Mesenchymal stem cell (in vitro differentiated cells and primary cell): ENCODE results near the gene TMEM45A.

ENCODE experiments used
- DNase-seq: peaks from one replicate; pipeline ENCODE4 v3.0.0-alpha.2; 2013
- H2AFZ ChIP-seq: one replicate; pipeline ENCODE4 v1.6.1; 2013; ENCODE audit warnings: low read depth, mild to moderate bottlenecking, control low read depth, inconsistent platforms, low read length, moderate library complexity
- H2AK5ac ChIP-seq: 2 replicates; pipeline ENCODE4 v1.6.1; 2013; ENCODE audit warnings: low read length, moderate library complexity, mild to moderate bottlenecking, inconsistent platforms; ENCODE audit not compliant: severe bottlenecking
- H2BK120ac ChIP-seq: one replicate; pipeline ENCODE4 v1.6.1; 2013; ENCODE audit warnings: low read depth, mild to moderate bottlenecking, inconsistent platforms, low read length, moderate library complexity
- H2BK12ac ChIP-seq, 2 experiments: one replicate each; pipeline ENCODE4 v1.6.1; 2013; ENCODE audit warnings: inconsistent platforms in 2 of 2, low read length in 2 of 2, mild to moderate bottlenecking in 2 of 2, moderate library complexity in 2 of 2, control low read depth in 1 of 2
- H2BK15ac ChIP-seq: one replicate; pipeline ENCODE4 v1.6.1; 2013; ENCODE audit warnings: mild to moderate bottlenecking, low read depth, inconsistent platforms; ENCODE audit not compliant: poor library complexity, severe bottlenecking
- H2BK5ac ChIP-seq: 2 replicates; pipeline ENCODE4 v1.6.1; 2013; ENCODE audit warnings: low read depth, mild to moderate bottlenecking, low read length, control low read depth, inconsistent platforms; ENCODE audit not compliant: poor library complexity, severe bottlenecking
- H3K14ac ChIP-seq, 2 experiments: one replicate each; pipeline ENCODE4 v1.6.1; 2013; ENCODE audit warnings: inconsistent platforms in 2 of 2, low read length in 2 of 2, control low read depth in 1 of 2, mild to moderate bottlenecking in 1 of 2, moderate library complexity in 1 of 2
- H3K18ac ChIP-seq, 2 experiments: one replicate each; pipeline ENCODE4 v1.6.1; 2013; ENCODE audit warnings: inconsistent platforms in 2 of 2, low read length in 2 of 2, control low read depth in 1 of 2, low read depth in 1 of 2, mild to moderate bottlenecking in 1 of 2
- H3K23ac ChIP-seq, 2 experiments: one replicate each; pipeline ENCODE4 v1.6.1; 2013; ENCODE audit warnings: inconsistent platforms in 2 of 2, low read length in 2 of 2, mild to moderate bottlenecking in 2 of 2, moderate library complexity in 2 of 2, control low read depth in 1 of 2
- H3K27ac ChIP-seq: 2 replicates; pipeline ENCODE4 v1.5.1; 2013; ENCODE audit warnings: mild to moderate bottlenecking, moderate library complexity, low read length, control low read depth, inconsistent platforms; ENCODE audit not compliant: poor library complexity, severe bottlenecking
- H3K27me3 ChIP-seq, 2 experiments: 2 replicates each; pipeline versions ENCODE4 v1.6.1 to v1.7.0; 2013; ENCODE audit warnings: low read length in 2 of 2, mild to moderate bottlenecking in 2 of 2, moderate library complexity in 2 of 2, control low read depth in 1 of 2, inconsistent platforms in 1 of 2; ENCODE audit not compliant: control insufficient read depth in 1 of 2, insufficient read depth in 1 of 2
- H3K36me3 ChIP-seq, 2 experiments: 2 replicates each; pipeline versions ENCODE4 v1.6.1 to v1.7.0; 2013; ENCODE audit warnings: low read length in 2 of 2, control low read depth in 1 of 2, inconsistent platforms in 1 of 2, low read depth in 1 of 2, mild to moderate bottlenecking in 1 of 2; ENCODE audit not compliant: insufficient read depth in 2 of 2, control insufficient read depth in 1 of 2
- H3K4ac ChIP-seq, 2 experiments: one replicate each; pipeline ENCODE4 v1.6.1; 2013; ENCODE audit warnings: inconsistent platforms in 2 of 2, low read length in 2 of 2, mild to moderate bottlenecking in 2 of 2, moderate library complexity in 2 of 2, control low read depth in 1 of 2, low read depth in 1 of 2
- H3K4me1 ChIP-seq: 2 replicates; pipeline ENCODE4 v1.6.1; 2013; ENCODE audit warnings: low read depth, low read length, control low read depth; ENCODE audit not compliant: control insufficient read depth, insufficient read depth
- H3K4me2 ChIP-seq: 2 replicates; pipeline ENCODE4 v1.6.1; 2013; ENCODE audit warnings: low read length, mild to moderate bottlenecking, inconsistent platforms; ENCODE audit not compliant: poor library complexity, severe bottlenecking
- H3K4me3 ChIP-seq, 2 experiments: 2 replicates each; pipeline versions ENCODE4 v1.5.1 to v1.7.0; 2013; ENCODE audit warnings: low read length in 2 of 2, mild to moderate bottlenecking in 2 of 2, control low read depth in 1 of 2, low read depth in 1 of 2; ENCODE audit not compliant: insufficient read depth in 1 of 2
- H3K79me1 ChIP-seq: replicated peaks from 2 replicates; pipeline ENCODE4 v1.6.1; 2013; ENCODE audit warnings: mild to moderate bottlenecking, control low read depth, low read length, inconsistent platforms; ENCODE audit not compliant: poor library complexity, severe bottlenecking
- H3K9ac ChIP-seq: 2 replicates; pipeline ENCODE4 v1.7.0; 2013; ENCODE audit warnings: mild to moderate bottlenecking, low read length, moderate library complexity
- H3K9me3 ChIP-seq: 2 replicates; pipeline ENCODE4 v1.7.0; 2013; ENCODE audit warnings: mild to moderate bottlenecking, low read length; ENCODE audit not compliant: control insufficient read depth
- H4K8ac ChIP-seq: one replicate; pipeline ENCODE4 v1.6.1; 2013; ENCODE audit warnings: inconsistent platforms, mild to moderate bottlenecking, low read length, moderate library complexity
- H4K91ac ChIP-seq: one replicate; pipeline ENCODE4 v1.6.1; 2013; ENCODE audit warnings: mild to moderate bottlenecking, low read length, inconsistent platforms
- WGBS: methylation state at CpG from one replicate; pipeline ENCODE4 v1.1.7; 2013; ENCODE audit warnings: mixed read lengths; 5-methylcytosine and 5-hydroxymethylcytosine counted together

Gene TMEM45A

GRCh38 chr3:100586832-100587231 lies 94.4 kb downstream of the TMEM45A start:
- Histone ChIP-seq H3K9me3 (no peaks in the 10 kb centered on the region), H4K91ac (no peak overlapping the region), H3K79me1 (no peaks in the 10 kb centered on the region), H3K23ac (no peak overlapping the region), H3K4ac (no peak overlapping the region), H3K36me3 (no peaks in the 10 kb centered on the region), H4K8ac (no peak overlapping the region), H3K14ac (no peak overlapping the region), H2BK5ac (no peak overlapping the region), H3K9ac (no peak overlapping the region), H2AK5ac (no peak overlapping the region), H3K4me1 (no peaks in the 10 kb centered on the region), H2BK12ac (no peak overlapping the region), H3K4me3 (no peak overlapping the region), H3K18ac (no peak overlapping the region), H2AFZ (no peak overlapping the region), H2BK120ac (no peak overlapping the region), H3K4me2 (no peak overlapping the region), H3K27me3 (no peaks in the 10 kb centered on the region), H2BK15ac (no peak overlapping the region), H3K27ac (no peak overlapping the region)
- 100% methylated on average over 1 of the region's 3 CpGs for WGBS
- DNase-seq: no peak

- Histone ChIP-seq H3K4me2 (no peak overlapping the region), H3K9ac (no peak overlapping the region), H2BK12ac (no peak overlapping the region), H3K4me3 (no peak overlapping the region), H3K23ac (no peak overlapping the region), H3K9me3 (no peaks in the 10 kb centered on the region), H3K14ac (no peak overlapping the region), H3K18ac (no peak overlapping the region), H4K91ac (no peak overlapping the region), H2BK5ac (no peak overlapping the region), H2AK5ac (no peak overlapping the region), H3K27ac (no peak overlapping the region), H3K4me1 (no peaks in the 10 kb centered on the region), H2AFZ (no peak overlapping the region), H3K4ac (no peak overlapping the region), H3K79me1 (no peaks in the 10 kb centered on the region), H3K36me3 (no peaks in the 10 kb centered on the region), H2BK120ac (no peak overlapping the region), H3K27me3 (no peaks in the 10 kb centered on the region), H4K8ac (no peak overlapping the region), H2BK15ac (no peak overlapping the region)
- no CpG with 5 or more reads among the region's 1 CpG for WGBS
- no peak for DNase-seq
Observed at GRCh38 chr3:100588251-100588650, 95.8 kb downstream of the TMEM45A start.

GRCh38 chr3:100590114-100590839 lies 97.9 kb downstream of the TMEM45A start:
- no peaks in the 10 kb centered on the region for H3K4me1 ChIP-seq
- no peak overlapping the region for H2AFZ ChIP-seq
- H2BK5ac ChIP-seq: no peak overlapping the region
- H4K91ac ChIP-seq: no peak overlapping the region
- H3K23ac ChIP-seq: no peak overlapping the region
- no peak overlapping the region for H3K18ac ChIP-seq
- H3K4me2 ChIP-seq: peak overlapping the region; percentile 48
- H3K27me3 ChIP-seq: no peaks in the 10 kb centered on the region
- H3K9me3 ChIP-seq: no peaks in the 10 kb centered on the region
- WGBS: 90% methylated on average over 3 of the region's 10 CpGs
- H2BK12ac ChIP-seq: no peak overlapping the region
- no peaks in the 10 kb centered on the region for H3K36me3 ChIP-seq
- no peak overlapping the region for H3K27ac ChIP-seq
- no peak overlapping the region for H3K14ac ChIP-seq
- no peak overlapping the region for H2AK5ac ChIP-seq
- no peaks in the 10 kb centered on the region for H3K79me1 ChIP-seq
- H2BK15ac ChIP-seq: no peak overlapping the region
- DNase-seq: peak; percentile 75
- H3K9ac ChIP-seq: peak overlapping the region; percentile 67
- no peak overlapping the region for H4K8ac ChIP-seq
- no peak overlapping the region for H2BK120ac ChIP-seq
- H3K4me3 ChIP-seq: peak overlapping the region in 1 of 2 experiments; percentile 5
- H3K4ac ChIP-seq: no peak overlapping the region

DNA sequence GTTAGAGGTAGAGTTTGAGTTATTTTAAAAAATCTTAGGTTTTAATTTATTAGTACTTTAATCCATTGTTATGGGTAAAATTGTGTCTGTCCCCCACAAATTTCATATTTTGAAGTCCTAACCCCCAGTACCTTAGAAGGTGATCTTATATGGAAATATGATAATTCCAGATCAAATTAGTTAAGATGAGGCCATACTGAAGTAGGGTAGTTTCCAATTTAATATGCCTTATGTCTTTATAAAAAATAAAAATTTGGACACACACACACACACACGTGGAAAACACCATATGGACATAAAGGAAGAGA lies 98.4 kb downstream of the TMEM45A start:
- Histone ChIP-seq H3K4me1 (no peaks in the 10 kb centered on the region), H3K23ac (no peak overlapping the region), H4K8ac (no peak overlapping the region), H3K36me3 (no peaks in the 10 kb centered on the region), H2BK12ac (no peak overlapping the region), H4K91ac (no peak overlapping the region), H2AK5ac (no peak overlapping the region), H3K18ac (no peak overlapping the region), H3K4me3 (no peak overlapping the region), H3K14ac (no peak overlapping the region), H2AFZ (no peak overlapping the region), H2BK120ac (no peak overlapping the region), H3K9me3 (no peaks in the 10 kb centered on the region), H2BK15ac (no peak overlapping the region), H3K79me1 (no peaks in the 10 kb centered on the region), H3K4ac (no peak overlapping the region), H3K4me2 (no peak overlapping the region), H3K27ac (no peak overlapping the region), H2BK5ac (no peak overlapping the region), H3K9ac (no peak overlapping the region), H3K27me3 (no peaks in the 10 kb centered on the region)
- WGBS: no CpG with 5 or more reads among the region's 1 CpG
- no peak for DNase-seq
